ENCODE data around the gene MTR.

MTR gene

DNA sequence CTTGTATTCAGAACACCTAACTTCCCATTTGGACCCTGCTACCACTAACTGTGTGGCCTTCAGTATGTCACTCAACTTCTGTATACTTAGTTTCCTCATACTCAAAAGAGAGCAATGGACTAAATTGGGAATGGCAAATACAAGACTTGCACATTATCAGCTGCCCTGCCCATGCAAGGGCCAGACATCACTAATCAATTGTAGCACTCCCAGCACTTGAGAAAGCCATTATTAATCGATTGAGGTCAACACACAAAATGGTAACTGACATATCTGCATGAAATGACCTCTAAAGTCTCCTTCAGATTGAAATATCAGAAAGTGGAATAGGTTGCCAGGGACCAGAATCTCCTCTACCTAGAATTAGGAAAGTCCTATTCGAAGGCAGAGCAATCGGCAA, 149.9 kb downstream of the MTR start:
- Mint-ChIP-seq H3K36me3 (ENCODE audit: insufficient read depth) (no peaks in the 10 kb centered on the region), H3K27me3 (peaks cover 48% of the 10 kb centered on the region), H3K9me3 (peaks cover 5% of the 10 kb centered on the region), H3K4me3 (no peak overlapping the region), H3K27ac (ENCODE audit: low read depth) (no peak overlapping the region), H3K4me1 (no peaks in the 10 kb centered on the region)
- DNase-seq (ENCODE audit: low spot score in 2 of 2) (no peak), ATAC-seq (replicated peaks; ENCODE audit: extremely low read depth, poor library complexity, severe bottlenecking) (no peak)

DNA sequence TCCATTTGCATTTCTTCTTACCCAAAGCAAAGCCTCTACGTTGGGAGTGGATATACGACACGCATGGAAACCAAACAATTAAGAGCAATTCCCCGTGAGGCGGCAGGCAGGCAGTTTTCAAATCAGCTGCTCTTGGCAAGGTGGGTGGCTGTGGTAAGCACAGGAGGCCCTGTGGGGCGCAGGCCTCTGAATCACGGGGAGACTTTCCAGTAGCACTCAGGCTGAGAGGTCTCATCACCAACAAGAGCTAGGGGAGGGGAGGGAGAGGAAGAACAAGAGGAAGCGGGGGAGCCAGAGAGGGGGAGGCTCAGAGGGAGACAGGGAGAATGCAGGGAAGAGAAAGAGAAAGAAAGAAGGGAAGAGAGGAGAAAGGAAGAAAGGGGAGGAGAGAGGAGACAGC, 152.7 kb downstream of the MTR start:
- Mint-ChIP-seq H3K9me3 (peaks cover 5% of the 10 kb centered on the region), H3K27ac (ENCODE audit: low read depth) (no peak overlapping the region), H3K36me3 (ENCODE audit: insufficient read depth) (no peaks in the 10 kb centered on the region), H3K4me1 (no peaks in the 10 kb centered on the region), H3K27me3 (peaks cover 34% of the 10 kb centered on the region), H3K4me3 (no peak overlapping the region)
- ATAC-seq (replicated peaks; ENCODE audit: extremely low read depth, poor library complexity, severe bottlenecking) (no peak), DNase-seq (ENCODE audit: low spot score in 2 of 2) (no peak)

DNA sequence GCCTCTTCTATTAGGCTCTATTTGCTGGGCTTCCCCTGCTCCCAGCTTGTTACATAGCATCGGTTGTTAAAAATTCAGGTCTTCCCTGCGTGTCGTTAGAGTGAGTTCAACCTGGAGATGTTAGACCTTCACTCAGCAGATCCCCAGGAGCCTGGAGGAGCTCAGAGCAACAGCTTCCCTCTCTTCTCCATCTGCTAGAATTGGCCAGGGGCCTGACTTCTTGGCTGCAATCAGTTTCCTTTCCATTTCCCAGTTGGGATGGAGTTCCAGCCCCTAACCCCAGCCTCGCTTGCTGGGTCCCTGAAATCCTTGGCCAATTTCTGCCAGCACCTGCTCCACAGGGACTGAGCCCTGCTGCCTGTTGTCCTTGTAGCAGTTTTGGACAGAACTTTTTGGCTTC, 153.3 kb downstream of the MTR start:
- H3K9me3 Mint-ChIP-seq: peaks cover 5% of the 10 kb centered on the region
- no peak for ATAC-seq (replicated peaks; ENCODE audit: extremely low read depth, poor library complexity, severe bottlenecking)
- no peak for DNase-seq (ENCODE audit: low spot score in 2 of 2)
- H3K4me3 Mint-ChIP-seq: no peak overlapping the region
- peaks cover 34% of the 10 kb centered on the region for H3K27me3 Mint-ChIP-seq
- no peaks in the 10 kb centered on the region for H3K4me1 Mint-ChIP-seq
- no peak overlapping the region for H3K27ac Mint-ChIP-seq (ENCODE audit: low read depth)
- H3K36me3 Mint-ChIP-seq (ENCODE audit: insufficient read depth): no peaks in the 10 kb centered on the region

DNA sequence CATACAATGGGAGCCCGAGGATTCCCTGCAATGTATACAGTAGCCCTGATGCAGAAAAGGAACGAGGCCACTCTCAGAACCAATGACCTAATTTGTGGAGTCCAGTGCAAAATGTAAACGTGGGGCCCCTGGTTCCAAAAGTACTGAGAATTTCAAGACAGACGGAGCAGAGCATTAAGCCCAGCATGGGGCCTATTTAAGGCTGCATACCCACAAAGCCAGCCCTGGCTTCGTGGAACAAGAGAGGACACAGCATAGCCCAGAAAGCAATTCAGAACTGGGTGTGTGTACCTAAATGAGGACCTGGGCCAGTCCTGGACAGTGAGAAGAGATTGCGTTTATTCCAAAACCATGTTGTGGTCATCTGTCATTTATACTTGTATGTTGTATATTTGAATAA, 153.9 kb downstream of the MTR start:
- Mint-ChIP-seq H3K4me3 (no peak overlapping the region), H3K27ac (ENCODE audit: low read depth) (no peak overlapping the region), H3K36me3 (ENCODE audit: insufficient read depth) (no peaks in the 10 kb centered on the region), H3K9me3 (peaks cover 6% of the 10 kb centered on the region), H3K4me1 (no peaks in the 10 kb centered on the region), H3K27me3 (peaks cover 34% of the 10 kb centered on the region)
- DNase-seq (ENCODE audit: low spot score in 2 of 2): no peak
- ATAC-seq (replicated peaks; ENCODE audit: extremely low read depth, poor library complexity, severe bottlenecking): no peak

DNA sequence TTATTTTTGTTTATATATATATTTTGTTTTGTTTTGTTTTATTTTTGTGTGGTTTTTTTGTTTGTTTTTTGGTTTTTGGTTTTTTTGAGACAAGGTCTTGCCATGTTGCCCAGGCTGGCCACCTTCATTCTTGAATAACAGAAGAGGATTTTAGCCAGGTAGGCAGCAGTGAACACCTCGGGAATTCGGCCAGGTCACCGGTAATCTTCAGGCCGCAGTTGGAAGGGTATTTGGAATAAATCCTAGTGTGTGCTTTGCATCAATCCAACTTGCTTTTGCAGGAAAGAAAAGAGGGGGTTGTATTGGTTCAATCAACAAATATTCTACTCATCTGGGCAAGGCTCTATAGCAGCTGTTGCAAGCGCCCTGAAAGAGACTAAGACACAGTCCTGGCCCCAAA, 155.3 kb downstream of the MTR start:
- no peak overlapping the region for H3K4me3 Mint-ChIP-seq
- H3K36me3 Mint-ChIP-seq (ENCODE audit: insufficient read depth): no peaks in the 10 kb centered on the region
- ATAC-seq (replicated peaks; ENCODE audit: extremely low read depth, poor library complexity, severe bottlenecking) (no peak), DNase-seq (ENCODE audit: low spot score in 2 of 2) (no peak)
- H3K9me3 Mint-ChIP-seq: peaks cover 5% of the 10 kb centered on the region
- peaks cover 22% of the 10 kb centered on the region for H3K27me3 Mint-ChIP-seq
- H3K4me1 Mint-ChIP-seq: no peaks in the 10 kb centered on the region
- no peak overlapping the region for H3K27ac Mint-ChIP-seq (ENCODE audit: low read depth)

DNA sequence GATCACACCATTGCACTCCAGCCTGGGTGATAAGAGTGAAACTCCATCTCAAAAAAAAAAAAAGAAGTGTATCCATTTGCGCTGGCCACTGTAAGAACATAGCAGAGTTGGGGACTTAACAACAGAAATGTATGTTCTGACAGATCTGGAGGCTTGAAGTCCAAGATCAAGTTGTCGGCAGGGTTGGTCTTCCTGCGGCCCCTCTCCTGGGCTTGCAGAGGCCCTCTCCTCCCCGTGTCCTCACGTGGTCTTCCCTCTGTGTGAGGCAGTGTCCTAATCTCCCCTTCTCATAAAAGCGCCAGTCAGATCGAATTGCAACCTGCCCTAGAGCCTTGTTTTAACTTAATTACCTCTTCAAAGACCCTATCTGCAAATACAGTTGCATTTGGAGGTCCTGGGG, 156.6 kb downstream of the MTR start:
- Mint-ChIP-seq H3K9me3 (peaks cover 5% of the 10 kb centered on the region), H3K36me3 (ENCODE audit: insufficient read depth) (no peaks in the 10 kb centered on the region), H3K27ac (ENCODE audit: low read depth) (no peak overlapping the region), H3K4me1 (no peaks in the 10 kb centered on the region), H3K4me3 (no peak overlapping the region), H3K27me3 (peaks cover 22% of the 10 kb centered on the region)
- ATAC-seq (replicated peaks; ENCODE audit: extremely low read depth, poor library complexity, severe bottlenecking): no peak
- no peak for DNase-seq (ENCODE audit: low spot score in 2 of 2)

DNA sequence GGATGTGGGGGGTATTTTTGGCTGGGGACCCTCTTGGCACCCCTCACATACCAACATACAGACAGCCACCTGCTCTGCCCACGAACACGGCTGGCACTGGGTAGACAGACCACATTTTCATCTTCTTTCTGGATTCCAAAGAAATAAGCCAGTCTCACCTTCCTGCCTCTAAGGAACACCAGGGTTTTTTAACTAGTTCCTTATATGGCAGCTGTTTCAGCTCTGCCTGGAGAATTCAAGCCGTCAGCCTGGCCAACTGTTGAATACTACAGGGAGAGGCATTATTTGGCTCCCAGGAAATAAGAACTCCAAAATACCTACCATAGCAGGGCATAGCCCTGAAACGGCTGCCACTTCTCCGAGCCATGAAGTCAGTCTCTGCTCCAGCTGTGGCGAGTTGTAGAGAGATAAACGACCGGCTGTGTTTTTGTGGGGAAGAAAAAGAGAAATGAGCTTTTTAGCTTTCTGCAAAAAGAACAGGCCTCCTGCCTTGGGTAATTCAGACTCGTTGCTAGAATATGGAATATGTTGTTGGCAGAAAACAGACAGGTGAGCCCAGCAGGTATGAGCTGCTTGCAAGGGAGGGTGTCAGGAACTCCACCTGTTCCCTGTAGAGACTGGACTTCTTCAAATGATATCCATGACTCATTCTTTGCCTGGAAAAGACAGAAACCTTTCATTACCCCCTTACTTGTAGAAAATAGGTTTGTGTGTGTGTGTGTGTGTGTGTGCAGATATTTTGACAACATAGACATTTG, 157.3 kb downstream of the MTR start:
- ATAC-seq (replicated peaks; ENCODE audit: extremely low read depth, poor library complexity, severe bottlenecking) (no peak), DNase-seq (ENCODE audit: low spot score in 2 of 2) (no peak)

DNA sequence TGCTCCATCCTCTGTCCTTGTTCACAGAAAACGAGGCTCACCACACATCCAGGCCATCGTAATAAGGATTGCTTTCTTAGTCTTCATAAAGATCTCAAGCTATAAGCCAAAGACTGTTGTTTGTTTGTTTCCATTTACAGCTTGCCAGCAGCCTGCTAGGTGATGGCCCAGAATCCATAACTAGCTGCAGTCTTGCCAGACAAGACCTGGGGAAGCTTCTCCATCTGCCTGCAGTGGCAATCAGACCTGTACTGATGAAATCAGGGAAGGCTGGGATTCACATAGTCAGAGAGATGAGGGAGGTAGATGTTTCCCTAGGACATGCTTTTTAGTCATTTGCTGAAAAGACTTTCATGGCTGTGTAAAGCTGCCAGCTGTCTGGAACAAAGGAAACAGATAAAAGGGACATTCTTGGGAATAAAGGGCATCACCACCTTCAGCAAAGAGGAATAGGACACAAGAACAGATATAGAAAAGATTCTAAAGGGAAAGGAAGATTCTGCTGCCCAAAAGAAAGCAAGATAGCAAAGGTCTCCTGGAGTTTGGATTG, 158.1 kb downstream of the MTR start:
- Mint-ChIP-seq H3K27me3 (peaks cover 28% of the 10 kb centered on the region), H3K4me1 (no peaks in the 10 kb centered on the region), H3K4me3 (no peak overlapping the region), H3K9me3 (peaks cover 5% of the 10 kb centered on the region), H3K27ac (ENCODE audit: low read depth) (no peak overlapping the region), H3K36me3 (ENCODE audit: insufficient read depth) (no peaks in the 10 kb centered on the region)
- DNase-seq (ENCODE audit: low spot score in 2 of 2): no peak
- ATAC-seq (replicated peaks; ENCODE audit: extremely low read depth, poor library complexity, severe bottlenecking): no peak

More for the DNA sequence above, 157.3 kb downstream of the MTR start:
- Mint-ChIP-seq H3K36me3 (ENCODE audit: insufficient read depth) (no peaks in the 10 kb centered on the region), H3K27ac (ENCODE audit: low read depth) (no peak overlapping the region), H3K4me1 (no peaks in the 10 kb centered on the region), H3K4me3 (no peak overlapping the region), H3K27me3 (peaks cover 28% of the 10 kb centered on the region), H3K9me3 (peaks cover 5% of the 10 kb centered on the region)
